D721Med (cell line): ENCODE results near the gene LIMK1.

Experiments used
- DNase-seq: peaks from one replicate; pipeline ENCODE4 v3.0.0; 2011; ENCODE audit warnings: low spot score; ENCODE audit not compliant: insufficient read length
- FAIRE-seq: peaks from 2 replicates; lab custom pipeline; 2011; peaks lifted over from hg19 to GRCh38; lab: Jason Lieb, UNC
- TF ChIP-seq, protein P1 (sequence below): IDR thresholded peaks from 2 replicates; pipeline ENCODE4 v1.5.1; 2012; ENCODE audit warnings: mild to moderate bottlenecking, control low read depth; ENCODE audit not compliant: insufficient read depth; ENCODE audit errors: missing control alignments

Gene LIMK1

DNA sequence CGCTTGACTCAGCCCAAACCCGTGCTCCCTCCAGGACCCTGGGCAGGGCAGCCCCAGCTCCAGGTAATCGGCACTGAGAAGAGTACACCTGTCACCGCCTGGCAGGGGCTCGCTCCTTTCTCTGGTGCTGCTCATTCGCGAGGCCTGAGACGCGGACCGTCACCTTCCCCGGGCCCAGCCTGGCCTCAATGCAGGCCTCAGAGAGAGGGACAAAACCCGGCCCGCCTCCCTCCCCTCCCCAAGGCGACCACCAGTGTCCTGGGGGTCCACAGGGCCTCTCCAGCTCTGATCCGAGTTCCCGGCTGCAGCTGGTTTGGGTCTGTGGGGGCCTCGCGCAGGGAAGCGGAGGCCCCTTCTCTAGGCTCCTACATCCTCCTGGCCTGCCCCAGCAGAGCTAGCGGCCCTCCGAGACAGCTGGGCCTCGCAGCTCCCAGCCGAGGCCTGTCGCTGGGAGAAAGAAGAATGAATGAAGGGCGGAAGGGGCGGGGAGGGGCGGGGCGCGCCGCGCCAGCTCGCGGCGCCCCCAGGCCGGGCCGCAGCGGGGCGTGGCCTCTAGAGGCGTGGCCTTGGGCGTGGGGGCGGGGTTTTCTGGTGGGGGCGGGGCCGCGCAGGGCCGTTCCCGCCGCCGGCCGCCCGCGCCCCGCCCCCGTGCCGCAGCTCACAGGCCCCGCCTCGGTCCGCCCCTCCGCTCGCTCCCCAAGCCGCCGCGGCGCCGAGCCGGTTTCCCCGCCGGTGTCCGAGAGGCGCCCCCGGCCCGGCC lies at the start of gene LIMK1:
Gene LIMK1, plus strand, starts transcription at position 688 of the 760 bp plus-strand sequence. CDS start 187 bp downstream, outside the sequence.
- FAIRE-seq = no peak

GRCh38 chr7:74037609-74038008 lies 46.0 kb upstream of the LIMK1 start:
- no peak for DNase-seq
- TF ChIP-seq, protein P1, sequence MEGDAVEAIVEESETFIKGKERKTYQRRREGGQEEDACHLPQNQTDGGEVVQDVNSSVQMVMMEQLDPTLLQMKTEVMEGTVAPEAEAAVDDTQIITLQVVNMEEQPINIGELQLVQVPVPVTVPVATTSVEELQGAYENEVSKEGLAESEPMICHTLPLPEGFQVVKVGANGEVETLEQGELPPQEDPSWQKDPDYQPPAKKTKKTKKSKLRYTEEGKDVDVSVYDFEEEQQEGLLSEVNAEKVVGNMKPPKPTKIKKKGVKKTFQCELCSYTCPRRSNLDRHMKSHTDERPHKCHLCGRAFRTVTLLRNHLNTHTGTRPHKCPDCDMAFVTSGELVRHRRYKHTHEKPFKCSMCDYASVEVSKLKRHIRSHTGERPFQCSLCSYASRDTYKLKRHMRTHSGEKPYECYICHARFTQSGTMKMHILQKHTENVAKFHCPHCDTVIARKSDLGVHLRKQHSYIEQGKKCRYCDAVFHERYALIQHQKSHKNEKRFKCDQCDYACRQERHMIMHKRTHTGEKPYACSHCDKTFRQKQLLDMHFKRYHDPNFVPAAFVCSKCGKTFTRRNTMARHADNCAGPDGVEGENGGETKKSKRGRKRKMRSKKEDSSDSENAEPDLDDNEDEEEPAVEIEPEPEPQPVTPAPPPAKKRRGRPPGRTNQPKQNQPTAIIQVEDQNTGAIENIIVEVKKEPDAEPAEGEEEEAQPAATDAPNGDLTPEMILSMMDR = no peak

More for the DNA sequence above, at the start of gene LIMK1:
- peak; percentile 97 for DNase-seq
- TF ChIP-seq, protein P1 = no peak

GRCh38 chr7:74038194-74038961 lies 45.2 kb upstream of the LIMK1 start:
- TF ChIP-seq, protein P1 = no peak
- DNase-seq (no peak), FAIRE-seq (no peak)

More at GRCh38 chr7:74037609-74038008, 46.0 kb upstream of the LIMK1 start:
- no peak for FAIRE-seq

- TF ChIP-seq, protein P1 = no peak
- DNase-seq = no peak
- FAIRE-seq = no peak
These were observed 44.3 kb upstream of the LIMK1 start for GRCh38 chr7:74039337-74039736.

DNA sequence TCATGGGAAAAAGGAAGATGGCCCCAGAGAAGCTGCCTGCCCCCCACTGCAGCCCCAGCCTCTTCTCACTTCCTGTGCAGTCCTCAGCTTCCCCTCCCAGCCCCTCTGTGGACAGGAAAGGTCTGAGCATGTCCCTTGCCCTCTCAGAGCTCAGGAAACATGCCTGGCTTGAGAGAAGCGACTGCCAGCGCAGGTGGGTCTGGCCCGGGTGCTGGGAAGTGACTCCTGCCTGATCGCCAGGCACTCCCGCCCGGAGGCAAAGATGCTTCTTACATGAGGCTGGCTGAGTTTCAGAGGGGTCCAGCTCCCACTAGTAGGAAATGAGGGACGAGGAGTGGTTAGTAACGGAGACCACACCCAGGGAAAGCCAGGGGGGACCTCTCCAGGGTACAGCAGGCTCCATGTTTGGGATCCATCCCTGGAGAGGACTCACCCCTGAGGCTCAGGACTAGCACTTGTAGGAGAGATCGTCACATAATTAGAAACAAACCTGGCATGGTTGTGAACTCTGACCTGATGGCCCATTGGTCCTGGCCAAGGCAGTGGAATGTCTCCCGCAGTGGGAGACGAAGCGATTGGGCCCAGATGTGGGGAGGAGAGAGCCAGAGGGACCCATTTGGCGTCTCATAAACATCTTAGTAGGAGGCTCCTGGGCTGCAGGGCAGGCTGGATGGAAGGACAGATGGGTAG lies 43.4 kb upstream of the LIMK1 start:
- TF ChIP-seq, protein P1 = no peak
- DNase-seq = no peak
- no peak for FAIRE-seq

DNA sequence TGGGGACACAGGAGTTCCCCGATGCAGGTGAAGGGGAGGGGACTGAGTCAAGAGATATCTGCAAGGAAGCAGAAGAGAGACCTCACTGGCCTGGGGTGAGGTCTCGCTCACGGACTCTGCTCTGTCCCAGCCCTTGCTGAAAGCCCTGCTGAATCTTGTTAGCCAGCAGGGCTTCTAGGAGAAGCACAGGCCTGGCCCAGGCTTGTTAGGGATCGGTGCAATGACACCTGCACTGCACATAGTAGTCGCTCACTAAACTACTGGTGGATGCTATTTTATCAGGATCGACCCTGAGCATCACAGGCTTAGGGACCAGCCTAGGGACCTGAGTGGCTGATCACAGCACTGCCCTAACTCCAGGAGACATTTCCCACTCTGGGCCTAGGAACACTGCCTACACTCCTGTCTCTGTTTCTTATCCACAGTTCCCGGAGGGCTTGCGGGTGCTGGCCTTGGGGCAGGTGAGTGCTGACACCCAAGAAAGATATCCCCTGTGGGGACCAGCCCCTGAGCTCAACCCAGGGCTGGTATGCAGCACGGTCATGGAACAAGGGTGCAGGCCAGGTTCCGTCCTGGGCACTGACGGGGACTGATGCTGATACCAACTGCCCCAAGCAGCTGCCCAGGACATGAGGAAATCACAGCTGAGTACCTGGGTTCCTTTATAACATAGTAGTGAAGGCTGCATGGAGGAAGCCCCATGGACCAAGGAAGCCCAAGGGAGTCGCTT lies 42.6 kb upstream of the LIMK1 start:
- FAIRE-seq (no peak), DNase-seq (no peak)
- TF ChIP-seq, protein P1 = no peak
